HTR-8/SVneo (cell line): Measurements from ENCODE around the gene GADD45B.
"Not testable (repeated sequence)": the region's sequence is repeated elsewhere in the genome, so short reads cannot be mapped to it uniquely, and the experiment has no call there.

Source experiments
- DNase-seq: peaks from one replicate; pipeline ENCODE4 v3.0.0; 2011; ENCODE audit warnings: low spot score, mixed read lengths; ENCODE audit not compliant: insufficient read length
- FAIRE-seq: peaks from 2 replicates; lab custom pipeline; 2011; peaks lifted over from hg19 to GRCh38; lab: Jason Lieb, UNC

GADD45B gene

GRCh38 chr19:2443116-2443784 lies 32.7 kb upstream of the GADD45B start:
- FAIRE-seq (no peak), DNase-seq (no peak)

GRCh38 chr19:2443785-2444182 lies 32.1 kb upstream of the GADD45B start:
- DNase-seq (no peak), FAIRE-seq (no peak)

GRCh38 chr19:2444251-2445002 lies 31.5 kb upstream of the GADD45B start:
- DNase-seq: no peak
- no peak for FAIRE-seq

- no peak for DNase-seq
- no peak for FAIRE-seq
Measured at GRCh38 chr19:2446381-2446780, 29.5 kb upstream of the GADD45B start.

- FAIRE-seq (no peak), DNase-seq (no peak)
Measured at GRCh38 chr19:2449019-2449418, 26.9 kb upstream of the GADD45B start.

- no peak for FAIRE-seq
- DNase-seq: no peak
Measured at GRCh38 chr19:2451138-2451537, 24.8 kb upstream of the GADD45B start.

GRCh38 chr19:2451741-2452140 lies 24.2 kb upstream of the GADD45B start:
- FAIRE-seq (no peak), DNase-seq (no peak)

GRCh38 chr19:2453431-2454025 lies 22.4 kb upstream of the GADD45B start:
- DNase-seq: no peak
- no peak for FAIRE-seq

GRCh38 chr19:2454199-2454961 lies 21.5 kb upstream of the GADD45B start:
- no peak for DNase-seq
- no peak for FAIRE-seq

- DNase-seq: no peak
- no peak for FAIRE-seq
Measured at GRCh38 chr19:2454962-2455850, 20.7 kb upstream of the GADD45B start.

- FAIRE-seq (no peak), DNase-seq (no peak)
Measured at GRCh38 chr19:2455851-2456570, 19.9 kb upstream of the GADD45B start.

- no peak for FAIRE-seq
- no peak for DNase-seq
Measured at GRCh38 chr19:2457394-2458037, 18.4 kb upstream of the GADD45B start.

- FAIRE-seq: no peak
Measured at GRCh38 chr19:2458054-2458453, 17.9 kb upstream of the GADD45B start.

GRCh38 chr19:2458776-2459175 lies 17.2 kb upstream of the GADD45B start:
- not testable (repeated sequence) for FAIRE-seq, DNase-seq

More at GRCh38 chr19:2458054-2458453, 17.9 kb upstream of the GADD45B start:
- no peak for DNase-seq

- DNase-seq (no peak), FAIRE-seq (no peak)
Measured at GRCh38 chr19:2460245-2460644, 15.7 kb upstream of the GADD45B start.

GRCh38 chr19:2461751-2462634 lies 13.9 kb upstream of the GADD45B start:
- FAIRE-seq (no peak), DNase-seq (peak; percentile 39)

GRCh38 chr19:2462635-2463421 lies 13.1 kb upstream of the GADD45B start:
- DNase-seq (peak; percentile 61), FAIRE-seq (no peak)
